Skin epidermis (tissue), 12 donors: Measurements from ENCODE around the gene STRAP.
"Not testable (repeated sequence)": the region's sequence is repeated elsewhere in the genome, so short reads cannot be mapped to it uniquely, and the experiment has no call there.

Experiments used
- H3K27ac ChIP-seq, 21 experiments: fragments of 200-600 bp; sonication (generic) in 11 of 21; one replicate each; pipeline ENCODE4 v1.5.0; 2020; ENCODE audit warnings: mild to moderate bottlenecking in 3 of 21, inconsistent platforms in 2 of 21, moderate library complexity in 2 of 21
- H3K4me3 ChIP-seq, 7 experiments: fragments of 200-600 bp; sonication (generic) in 2 of 7; one replicate each; pipeline ENCODE4 v1.5.0; 2020; ENCODE audit warnings: inconsistent platforms in 2 of 7, mild to moderate bottlenecking in 2 of 7, moderate library complexity in 1 of 7

Gene STRAP

GRCh38 chr12:15911931-15912330, 29.7 kb downstream of the STRAP start:
- peak overlapping the region in 20 of 21 experiments; percentile 90 to 98 (median 95) for H3K27ac ChIP-seq
- H3K4me3 ChIP-seq: peak overlapping the region; percentile 54 to 83 (median 69)

DNA sequence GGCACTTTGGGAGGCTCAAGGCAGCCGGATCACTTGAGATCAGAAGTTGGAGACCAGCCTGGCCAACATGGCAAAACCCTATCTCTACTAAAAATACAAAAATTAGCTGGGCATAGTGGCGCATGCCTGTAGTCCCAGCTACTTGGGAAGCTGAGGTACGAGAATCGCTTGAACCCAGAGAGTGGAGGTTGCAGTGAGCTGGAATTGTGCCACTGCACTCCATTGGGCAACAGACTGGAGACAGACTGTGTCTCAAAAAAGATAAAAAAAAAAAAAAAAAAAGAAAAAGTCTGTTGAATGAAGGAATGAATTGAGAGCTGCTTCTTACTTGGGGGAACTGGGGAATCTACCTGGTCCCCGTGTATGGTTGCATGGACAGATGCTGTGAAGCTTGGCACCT, 31.9 kb downstream of the STRAP start:
- not testable (repeated sequence) for H3K4me3 ChIP-seq, H3K27ac ChIP-seq

DNA sequence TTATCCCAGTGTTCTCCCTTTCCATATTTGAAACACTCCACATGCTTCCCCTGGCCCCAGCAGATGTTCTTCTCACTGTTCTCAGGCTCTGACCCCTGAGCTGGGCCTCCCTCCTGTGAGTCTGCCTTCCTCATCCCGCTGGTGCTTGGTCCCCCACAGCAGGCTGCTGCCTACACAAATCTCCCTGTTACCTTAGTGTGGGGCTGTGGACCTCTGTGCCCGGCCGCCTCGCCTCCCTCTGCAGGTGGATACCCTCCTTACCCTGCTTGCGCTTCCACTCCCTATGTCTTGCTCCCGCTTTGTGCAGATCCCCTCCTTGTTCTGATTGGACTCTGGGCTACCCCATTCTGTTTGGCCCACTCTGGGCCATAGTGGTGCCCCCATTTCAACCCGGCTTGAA, 35.9 kb downstream of the STRAP start:
- no peak overlapping the region for H3K27ac ChIP-seq

GRCh38 chr12:15919418-15919817, 37.2 kb downstream of the STRAP start:
- H3K27ac ChIP-seq: no peak overlapping the region
- no peak overlapping the region for H3K4me3 ChIP-seq

More for the DNA sequence above, 35.9 kb downstream of the STRAP start:
- H3K4me3 ChIP-seq: no peak overlapping the region

- H3K4me3 ChIP-seq: no peak overlapping the region
- no peak overlapping the region for H3K27ac ChIP-seq
Observed at GRCh38 chr12:15924956-15925355, 42.8 kb downstream of the STRAP start.

DNA sequence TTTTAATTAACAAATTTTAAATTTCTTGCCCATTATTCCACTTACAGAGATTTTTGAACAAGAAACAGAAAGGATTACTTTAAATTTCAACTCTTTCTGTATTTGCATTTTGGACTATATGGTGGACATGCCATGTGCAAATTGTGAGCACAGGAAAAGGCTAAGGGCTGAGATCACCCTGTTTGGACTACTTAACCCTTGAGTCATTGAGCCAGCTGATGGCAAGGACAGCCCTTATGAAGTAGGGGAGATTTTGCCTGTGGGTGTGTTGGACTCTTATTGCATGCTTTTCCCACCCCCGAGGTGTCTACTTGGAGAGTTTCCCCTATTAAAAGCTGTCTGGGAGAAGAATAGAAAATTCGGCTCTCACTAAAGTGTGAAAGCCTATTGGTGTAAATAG, 46.2 kb downstream of the STRAP start:
- Histone ChIP-seq H3K27ac (no peak overlapping the region), H3K4me3 (no peak overlapping the region)

- H3K27ac ChIP-seq: no peak overlapping the region
- H3K4me3 ChIP-seq: no peak overlapping the region
Observed at GRCh38 chr12:15928870-15929571, 46.8 kb downstream of the STRAP start.

DNA sequence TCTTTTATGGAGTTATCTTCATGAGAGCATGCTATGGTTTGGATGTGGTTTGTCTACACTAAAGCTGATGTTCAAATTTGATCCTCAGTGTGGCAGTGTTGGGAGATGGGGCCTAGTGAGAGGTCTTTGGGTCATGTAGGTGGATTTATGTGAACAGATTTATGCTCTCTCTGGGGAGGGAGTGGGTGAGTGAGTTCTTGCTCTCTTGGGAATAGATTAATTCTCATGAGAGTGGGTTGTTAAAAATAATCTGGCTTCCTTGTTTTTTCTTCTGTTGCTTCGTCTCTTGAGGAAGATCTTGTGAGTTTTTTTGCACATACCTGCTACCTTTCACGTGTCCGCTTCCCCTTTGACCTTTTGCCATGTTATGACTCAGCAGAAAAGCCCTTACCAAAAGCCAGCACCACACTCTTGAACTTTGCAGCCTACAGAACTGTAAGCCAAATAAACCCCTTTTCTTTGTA, 49.4 kb downstream of the STRAP start:
- H3K4me3 ChIP-seq: no peak overlapping the region
- H3K27ac ChIP-seq: no peak overlapping the region

DNA sequence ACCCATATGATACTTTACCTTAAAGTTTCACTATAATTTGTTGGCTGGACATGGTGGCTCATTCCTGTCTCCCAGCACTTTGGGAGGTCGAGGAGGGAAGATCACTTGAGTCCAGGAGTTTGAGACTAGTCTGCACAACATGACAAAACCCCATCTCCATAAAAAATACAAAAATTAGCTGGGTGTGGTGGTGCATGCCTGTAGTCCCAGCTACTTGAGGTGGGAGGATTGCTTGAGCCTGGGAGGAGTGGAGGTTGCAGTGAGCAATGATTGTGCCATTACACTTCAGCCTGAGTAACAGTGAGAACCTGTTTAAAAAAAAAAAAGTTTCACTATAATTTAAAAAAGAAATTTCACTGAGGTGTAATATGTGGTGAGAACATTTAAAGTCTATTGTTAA, 50.1 kb downstream of the STRAP start:
- H3K27ac ChIP-seq: no peak overlapping the region
- no peak overlapping the region for H3K4me3 ChIP-seq

GRCh38 chr12:15932971-15933370, 50.8 kb downstream of the STRAP start:
- Histone ChIP-seq H3K27ac (no peak overlapping the region), H3K4me3 (no peak overlapping the region)

- peak overlapping the region in 1 of 21 experiments; percentile 5 for H3K27ac ChIP-seq
- H3K4me3 ChIP-seq: no peak overlapping the region
Observed at GRCh38 chr12:15933751-15934150, 51.6 kb downstream of the STRAP start.

- H3K4me3 ChIP-seq: no peak overlapping the region
Observed at GRCh38 chr12:15936751-15937150, 54.6 kb downstream of the STRAP start.

GRCh38 chr12:15937902-15938301, 55.7 kb downstream of the STRAP start:
- Histone ChIP-seq H3K27ac (no peak overlapping the region), H3K4me3 (no peak overlapping the region)

More at GRCh38 chr12:15936751-15937150, 54.6 kb downstream of the STRAP start:
- H3K27ac ChIP-seq: no peak overlapping the region

DNA sequence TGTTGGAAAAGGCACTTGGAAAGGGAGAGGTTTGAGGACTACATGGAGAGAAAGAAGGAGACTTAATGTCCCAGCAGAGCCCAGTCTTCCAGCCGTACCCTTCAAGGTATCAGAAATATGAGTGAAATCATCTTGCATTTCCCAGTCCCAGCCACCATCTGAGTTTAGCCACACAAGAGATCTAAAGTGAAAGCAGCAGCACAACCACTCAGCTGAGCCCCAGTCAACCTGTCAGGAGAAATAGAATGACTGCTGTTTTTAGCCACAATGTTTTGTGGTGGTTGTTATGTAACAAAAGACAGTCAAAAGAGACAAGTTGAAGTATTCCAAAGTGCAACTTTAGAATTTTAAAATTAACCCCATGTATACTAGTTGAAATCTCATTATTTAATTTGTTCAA, 56.9 kb downstream of the STRAP start:
- Histone ChIP-seq H3K4me3 (no peak overlapping the region), H3K27ac (no peak overlapping the region)

- Histone ChIP-seq H3K27ac (no peak overlapping the region), H3K4me3 (no peak overlapping the region)
Observed at GRCh38 chr12:15942475-15942874, 60.3 kb downstream of the STRAP start.

DNA sequence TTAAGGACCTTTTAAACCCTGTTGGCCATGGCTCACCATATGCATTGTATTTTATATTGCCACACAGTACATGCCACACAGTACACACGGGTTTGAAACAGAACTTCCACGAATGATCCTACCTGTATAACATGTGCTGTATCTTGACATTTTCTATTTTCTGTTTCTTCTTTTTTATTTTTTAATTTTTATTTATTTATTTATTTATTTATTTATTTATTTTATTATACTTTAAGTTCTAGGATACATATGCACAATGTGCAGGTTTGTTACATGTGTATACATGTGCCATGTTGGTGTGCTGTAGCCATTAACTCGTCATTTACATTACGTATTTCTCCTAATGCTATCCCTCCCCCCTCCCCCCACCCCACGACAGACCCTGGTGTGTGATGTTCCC, 61.3 kb downstream of the STRAP start:
- H3K27ac ChIP-seq, H3K4me3 ChIP-seq: not testable (repeated sequence)

DNA sequence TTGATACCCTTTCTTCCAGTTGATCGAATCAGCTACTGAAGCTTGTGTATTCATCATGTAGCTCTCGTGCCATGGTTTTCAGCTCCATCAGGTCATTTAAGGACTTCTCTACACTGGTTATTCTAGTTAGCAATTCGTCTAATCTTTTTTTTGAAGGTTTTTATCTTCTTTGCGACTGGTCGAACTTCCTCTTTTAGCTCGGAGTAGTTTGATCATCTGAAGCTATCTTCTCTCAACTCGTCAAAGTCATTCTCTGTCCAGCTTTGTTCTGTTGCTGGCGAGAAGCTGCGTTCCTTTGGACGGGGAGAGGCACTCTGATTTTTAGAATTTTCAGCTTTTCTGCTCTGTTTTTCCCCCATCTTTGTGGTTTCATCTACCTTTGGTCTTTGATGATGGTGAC, 66.3 kb downstream of the STRAP start:
- H3K4me3 ChIP-seq, H3K27ac ChIP-seq: not testable (repeated sequence)
